H1 (cell line): ENCODE results near the gene SPI1. TPM values are rescaled to one million over a fixed set of nuclear protein-coding genes. Genes with fewer than 3 reads are reported as not detected.

Experiments
- CREB1 ChIP-seq: IDR thresholded peaks from 2 replicates; pipeline ENCODE4 v1.6.1; 2012; ENCODE audit warnings: inconsistent platforms
- NANOG ChIP-seq: IDR thresholded peaks from 2 replicates; pipeline ENCODE4 v1.6.1; 2011; ENCODE audit warnings: low read length, low read depth, mild to moderate bottlenecking, inconsistent platforms; ENCODE audit not compliant: insufficient read depth, poor library complexity, severe bottlenecking
- RNF2 ChIP-seq: fragments of 200-900, 300-1000 bp; sonication (generic); IDR thresholded peaks from 2 replicates; pipeline ENCODE4 v1.7.1; 2016; ENCODE audit warnings: borderline replicate concordance, low read depth, mild to moderate bottlenecking, antibody characterized with exemption, low read length; ENCODE audit not compliant: poor library complexity, severe bottlenecking; ENCODE audit errors: missing control alignments
- SP4 ChIP-seq: IDR thresholded peaks from 2 replicates; pipeline ENCODE4 v1.6.1; 2012; ENCODE audit warnings: low read length, inconsistent platforms
- polyA plus RNA-seq, 7 experiments: library from polyadenylated mRNA; depleted of rRNA in 3 of 7; stranded (reverse) in 5 of 7; unstranded in 2 of 7; fragments of >200 nt in 5 of 7; fragments of 200-250 nt in 2 of 7; gene quantifications; 1 replicate in 5 of 7; 2 replicates in 1 of 7; 4 replicates in 1 of 7; pipeline versions ENCODE4 v1.2.1 to v1.2.3, GENCODE V29; 2011 to 2013; ENCODE audit warnings: missing spikeins in 2 of 7, mixed read lengths in 2 of 7
- total RNA-seq: library from RNA; stranded (reverse); fragmentation: NEBNext Ultra II Directional; extraction: Animal tissue kit (Norgen Biotek cat#: 25700); gene quantifications from 2 replicates; pipeline ENCODE4 v1.2.1, GENCODE V29; 2021
- TF ChIP-seq, protein P1 (sequence below): IDR thresholded peaks from 2 replicates; pipeline ENCODE4 v1.6.1; 2012; ENCODE audit warnings: inconsistent platforms
- TF ChIP-seq, protein P2 (sequence below): IDR thresholded peaks from 2 replicates; pipeline ENCODE4 v1.6.1; 2011; ENCODE audit warnings: low read length, improper control_type of control experiment

Gene SPI1
- total and polyA plus RNA-seq, 2 of the 8 experiments (the other 6 are each of a cell fraction or from before 2014, with no cell fraction given), result 0.12 TPM; not detected in 1

DNA sequence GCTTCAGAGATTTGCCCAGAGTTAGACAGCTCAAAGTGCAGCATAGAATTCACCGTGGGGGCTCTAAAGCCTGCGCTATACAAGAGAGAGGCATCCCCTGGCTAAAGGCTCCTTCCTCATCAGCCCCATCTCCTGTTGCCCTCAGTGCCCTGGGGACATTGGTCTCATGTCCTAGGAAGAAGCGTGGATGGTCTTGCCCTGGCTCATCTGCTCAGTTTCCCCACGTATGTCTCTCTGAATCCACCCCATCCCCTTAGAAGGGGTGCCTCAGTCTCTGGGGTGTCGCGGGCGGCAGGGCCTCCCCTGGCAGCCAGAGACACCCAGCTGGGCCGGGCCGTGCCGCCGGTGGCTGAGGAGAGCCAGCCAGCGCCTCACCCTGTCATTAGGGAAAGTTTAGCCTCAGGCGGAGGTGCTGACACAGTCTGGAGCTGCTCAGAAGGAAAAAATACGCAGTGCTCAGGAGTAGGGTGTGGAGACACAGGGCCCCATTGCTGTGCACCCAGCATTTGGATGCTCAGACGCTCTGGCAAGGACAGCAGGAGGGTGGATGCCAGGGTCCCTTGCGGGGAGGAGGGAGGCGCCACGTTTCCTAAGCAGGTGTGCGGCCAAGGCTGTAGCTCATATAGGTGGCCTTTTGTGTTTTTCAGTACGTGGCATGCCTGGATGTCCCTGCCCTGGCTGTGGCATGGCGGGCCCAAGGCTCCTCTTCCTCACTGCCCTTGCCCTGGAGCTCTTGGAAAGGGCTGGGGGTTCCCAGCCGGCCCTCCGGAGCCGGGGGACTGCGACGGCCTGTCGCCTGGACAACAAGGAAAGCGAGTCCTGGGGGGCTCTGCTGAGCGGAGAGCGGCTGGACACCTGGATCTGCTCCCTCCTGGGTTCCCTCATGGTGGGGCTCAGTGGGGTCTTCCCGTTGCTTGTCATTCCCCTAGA is 31.4 kb upstream of the SPI1 start (continued):
- TF ChIP-seq CREB1, result no peak
- TF ChIP-seq SP4, result no peak
- TF ChIP-seq NANOG, result no peak
- TF ChIP-seq, protein P1, sequence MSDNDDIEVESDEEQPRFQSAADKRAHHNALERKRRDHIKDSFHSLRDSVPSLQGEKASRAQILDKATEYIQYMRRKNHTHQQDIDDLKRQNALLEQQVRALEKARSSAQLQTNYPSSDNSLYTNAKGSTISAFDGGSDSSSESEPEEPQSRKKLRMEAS, result no peak
- TF ChIP-seq RNF2, result no peak
- TF ChIP-seq, protein P2, sequence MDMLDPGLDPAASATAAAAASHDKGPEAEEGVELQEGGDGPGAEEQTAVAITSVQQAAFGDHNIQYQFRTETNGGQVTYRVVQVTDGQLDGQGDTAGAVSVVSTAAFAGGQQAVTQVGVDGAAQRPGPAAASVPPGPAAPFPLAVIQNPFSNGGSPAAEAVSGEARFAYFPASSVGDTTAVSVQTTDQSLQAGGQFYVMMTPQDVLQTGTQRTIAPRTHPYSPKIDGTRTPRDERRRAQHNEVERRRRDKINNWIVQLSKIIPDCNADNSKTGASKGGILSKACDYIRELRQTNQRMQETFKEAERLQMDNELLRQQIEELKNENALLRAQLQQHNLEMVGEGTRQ, result no peak
- TF ChIP-seq, all 59 proteins: peak for 0
